Transverse colon (tissue), 4 donors: Measurements from ENCODE around the gene ARIH2. TPM values are rescaled to one million over a fixed set of nuclear protein-coding genes. Genes with fewer than 3 reads are reported as not detected.

ENCODE experiments used
- DNase-seq: peaks from one replicate; pipeline ENCODE4 v3.0.0-alpha.2; 2019
- H3K27ac ChIP-seq, 4 donors: fragments of 200-600 bp; sonication (generic); 2 replicates each; pipeline ENCODE4 v1.5.1; 2016 to 2018; ENCODE audit warnings: inconsistent platforms in 4 of 4
- H3K27me3 ChIP-seq: fragments of 200-600 bp; sonication (generic); 2 replicates; pipeline ENCODE4 v1.5.1; 2017; ENCODE audit warnings: inconsistent platforms
- H3K36me3 ChIP-seq, 4 donors: fragments of 200-600 bp; sonication (generic); 2 replicates each; pipeline ENCODE4 v1.5.1; 2017 to 2019; ENCODE audit warnings: inconsistent platforms in 4 of 4
- H3K4me1 ChIP-seq, 4 donors: fragments of 200-600 bp; sonication (generic); 2 replicates each; pipeline ENCODE4 v1.5.1; 2017 to 2020; ENCODE audit warnings: inconsistent platforms in 4 of 4
- H3K4me3 ChIP-seq, 4 donors: fragments of 200-600 bp; sonication (generic); 1 replicate in 1 of 4; 2 replicates in 3 of 4; pipeline versions ENCODE4 v1.5.1 to v1.6.1; 2017 to 2019; ENCODE audit warnings: inconsistent platforms in 4 of 4
- H3K9me3 ChIP-seq, 2 donors: fragments of 200-600 bp; sonication (generic); 2 replicates each; pipeline ENCODE4 v1.5.1; 2017 to 2019; ENCODE audit warnings: inconsistent platforms in 2 of 2
- CTCF ChIP-seq, 5 experiments: fragments of 200-600 bp in 3 of 5; fragments of 450-650 bp in 2 of 5; sonication (generic) in 3 of 5; IDR thresholded peaks; 1 replicate in 2 of 5; 2 replicates in 3 of 5; pipeline ENCODE4 v1.5.1; 2016 to 2017; ENCODE audit warnings: antibody characterized with exemption in 5 of 5, inconsistent platforms in 3 of 5, mild to moderate bottlenecking in 2 of 5, moderate library complexity in 1 of 5
- EP300 ChIP-seq: sonication (generic); formaldehyde crosslinking; IDR thresholded peaks from one replicate; pipeline ENCODE4 v1.6.1; 2017; ENCODE audit warnings: antibody characterized with exemption, low read depth
- POLR2A ChIP-seq: fragments of 450-650 bp; IDR thresholded peaks from one replicate; pipeline ENCODE4 v1.6.1; 2016; ENCODE audit warnings: antibody characterized with exemption, mild to moderate bottlenecking, moderate library complexity
- POLR2AphosphoS5 ChIP-seq, 3 donors: sonication (generic); formaldehyde crosslinking; IDR thresholded peaks; one replicate each; pipeline ENCODE4 v1.6.1; 2016; ENCODE audit warnings: antibody characterized with exemption in 3 of 3
- WGBS, 2 donors: methylation state at CpG; one replicate each; pipeline ENCODE4 v1.1.5; 2018; ENCODE audit warnings: low coverage in 1 of 2; 5-methylcytosine and 5-hydroxymethylcytosine counted together
- in situ Hi-C, 4 donors: fragments of 200-750 bp; cut with MboI; loops; one replicate each; pipeline versions ENCODE4 v1.15.0 to v1.15.1; 2017; ENCODE audit warnings: low sequenced_read_pairs in 3 of 4, low pct_ligation_motif_present in 1 of 4, low pct_unique_long_range_greater_than_20kb in 1 of 4
- intact Hi-C: fragments of 100-400 bp; cut with DNase I; formaldehyde crosslinking; loops from one replicate; pipeline ENCODE4 v1.15.1; 2023; ENCODE audit warnings: low total_unique reads
- total RNA-seq, 4 donors: library from RNA; depleted of rRNA; stranded (reverse); fragments of >200 nt; gene quantifications; one replicate each; pipeline ENCODE4 v1.1.0, GENCODE V29; 2016

ARIH2 gene
- total RNA-seq, 4 donors from 2014 or later = 82.6 to 269 (median 115) TPM

GRCh38 chr3:49027634-49028033, 109.0 kb downstream of the ARIH2 start:
- H3K36me3 ChIP-seq = peaks cover 0 to 35% (median 6%) of the 10 kb centered on the region in 4 donors
- no peak for DNase-seq
- intact Hi-C loops = no loop called here
- no peak overlapping the region for H3K4me3 ChIP-seq
- peaks cover 17 to 29% (median 23%) of the 10 kb centered on the region in 4 donors for H3K4me1 ChIP-seq
- 94% methylated on average over 9 of the region's 9 CpGs; no CpG with 5 or more reads in 1 of the 2 donors for WGBS, 2 donors
- H3K27ac ChIP-seq = peak overlapping the region in 3 of 4 donors; percentile 89 to 94 (median 91)
- H3K27me3 ChIP-seq = no peaks in the 10 kb centered on the region
- no peak for TF ChIP-seq POLR2AphosphoS5 (IDR thresholded peaks at IDR 0.05)
- TF ChIP-seq POLR2A = no peak
- TF ChIP-seq CTCF (IDR thresholded peaks at IDR 0.05) = no peak
- TF ChIP-seq EP300 = no peak
- H3K9me3 ChIP-seq = no peaks in the 10 kb centered on the region
- in situ Hi-C loops = no loop called here

GRCh38 chr3:49028298-49028672, 109.6 kb downstream of the ARIH2 start:
- Histone ChIP-seq H3K4me3 (peak overlapping the region in 2 of 4 donors; percentile 60 to 64), H3K27ac (peak overlapping the region; percentile 89 to 96 (median 92)), H3K36me3 (peaks cover 0 to 40% (median 10%) of the 10 kb centered on the region in 4 donors), H3K9me3 (no peaks in the 10 kb centered on the region), H3K4me1 (peaks cover 11 to 23% (median 17%) of the 10 kb centered on the region in 4 donors), H3K27me3 (no peaks in the 10 kb centered on the region)
- in situ Hi-C loops = no loop called here
- 56% methylated on average over 4 of the region's 4 CpGs; no CpG with 5 or more reads in 1 of the 2 donors for WGBS, 2 donors
- no peak for DNase-seq
- no peak for TF ChIP-seq POLR2A
- TF ChIP-seq POLR2AphosphoS5 (IDR thresholded peaks at IDR 0.05) = no peak
- TF ChIP-seq EP300 = no peak
- no peak for TF ChIP-seq CTCF (IDR thresholded peaks at IDR 0.05)
- intact Hi-C loops = no loop called here

GRCh38 chr3:49028673-49029562, 110.3 kb downstream of the ARIH2 start, which contains the start of gene IMPDH2:
Gene IMPDH2, minus strand, starts transcription at chr3:49029398. Its CDS starts 48 bp downstream, at chr3:49029350.
- Histone ChIP-seq H3K27me3 (no peaks in the 10 kb centered on the region), H3K36me3 (peaks cover 0 to 38% (median 10%) of the 10 kb centered on the region in 4 donors), H3K4me1 (peaks cover 10 to 21% (median 15%) of the 10 kb centered on the region in 4 donors), H3K9me3 (no peaks in the 10 kb centered on the region), H3K4me3 (peak within 1 kb of the TSS; percentile 38 to 79 (median 62)), H3K27ac (peak within 1 kb of the TSS; percentile 89 to 96 (median 92))
- TF ChIP-seq CTCF (IDR thresholded peaks at IDR 0.05) (peak in 1 of 5 experiments; percentile 7), POLR2A (peak; percentile 98), EP300 (no peak), POLR2AphosphoS5 (IDR thresholded peaks at IDR 0.05) (peak; percentile 98 to 100 (median 99))
- intact Hi-C loops = no loop called here
- in situ Hi-C loops = no loop called here
- peak; percentile 95 for DNase-seq
- 2% methylated on average over 50 of the region's 55 CpGs; no CpG with 5 or more reads in 1 of the 2 donors for WGBS, 2 donors

GRCh38 chr3:49029563-49029884, 110.9 kb downstream of the ARIH2 start:
- Histone ChIP-seq H3K4me1 (peaks cover 10 to 21% (median 15%) of the 10 kb centered on the region in 4 donors), H3K27me3 (no peaks in the 10 kb centered on the region), H3K36me3 (peaks cover 0 to 32% (median 12%) of the 10 kb centered on the region in 4 donors), H3K9me3 (no peaks in the 10 kb centered on the region), H3K4me3 (peak overlapping the region in 3 of 4 donors; percentile 38 to 64 (median 60)), H3K27ac (peak overlapping the region; percentile 89 to 96 (median 92))
- no peak for DNase-seq
- in situ Hi-C loops = no loop called here
- TF ChIP-seq CTCF (IDR thresholded peaks at IDR 0.05) = no peak
- no peak for TF ChIP-seq EP300
- TF ChIP-seq POLR2AphosphoS5 (IDR thresholded peaks at IDR 0.05) = no peak
- TF ChIP-seq POLR2A = no peak
- WGBS, 2 donors = 1% methylated on average over 7 of the region's 7 CpGs; no CpG with 5 or more reads in 1 of the 2 donors
- intact Hi-C loops = no loop called here
